Type B pancreatic cell (in vitro differentiated cells): ENCODE measurements around the gene GATA5. TPM values are rescaled to one million over a fixed set of nuclear protein-coding genes. Genes with fewer than 3 reads are reported as not detected.

Experiments used
- DNase-seq: peaks from one replicate; pipeline ENCODE4 v3.0.0; 2021; ENCODE audit warnings: mixed read lengths; ENCODE audit not compliant: unreplicated experiment; ENCODE audit errors: extremely low spot score
- H3K27ac Mint-ChIP-seq: 2 replicates; pipeline ENCODE4 v1.8.0; 2021; ENCODE audit warnings: mild to moderate bottlenecking, mixed read lengths
- H3K27me3 Mint-ChIP-seq: 2 replicates; pipeline ENCODE4 v1.8.0; 2021; ENCODE audit warnings: mixed read lengths
- H3K36me3 Mint-ChIP-seq: 2 replicates; pipeline ENCODE4 v1.8.0; 2021; ENCODE audit warnings: mixed read lengths
- H3K4me1 Mint-ChIP-seq: one replicate; pipeline ENCODE4 v1.8.0; 2021; ENCODE audit warnings: mixed read lengths; ENCODE audit not compliant: unreplicated experiment
- H3K4me3 Mint-ChIP-seq: 2 replicates; pipeline ENCODE4 v1.8.0; 2021; ENCODE audit warnings: mild to moderate bottlenecking, mixed read lengths
- H3K9me3 Mint-ChIP-seq: 2 replicates; pipeline ENCODE4 v1.8.0; 2021; ENCODE audit warnings: mixed read lengths
- total RNA-seq: library from RNA; stranded (reverse); gene quantifications from 2 replicates; pipeline ENCODE4 v1.2.1, GENCODE V29; 2021; ENCODE audit warnings: low replicate concordance
- TF ChIP-seq, protein P1 (sequence below): fragments of 200-600 bp; sonication (generic); conservative IDR thresholded peaks from 2 replicates; pipeline ENCODE4 v1.5.0; 2021; ENCODE audit warnings: antibody characterized with exemption, mild to moderate bottlenecking

GATA5 gene
- total RNA-seq, 1 donor from 2014 or later = 10.8 TPM

GRCh38 chr20:62462976-62463592 lies 12.7 kb downstream of the GATA5 start:
- H3K4me3 Mint-ChIP-seq = no peak overlapping the region
- no peak for DNase-seq
- H3K9me3 Mint-ChIP-seq = no peaks in the 10 kb centered on the region
- TF ChIP-seq, protein P1, sequence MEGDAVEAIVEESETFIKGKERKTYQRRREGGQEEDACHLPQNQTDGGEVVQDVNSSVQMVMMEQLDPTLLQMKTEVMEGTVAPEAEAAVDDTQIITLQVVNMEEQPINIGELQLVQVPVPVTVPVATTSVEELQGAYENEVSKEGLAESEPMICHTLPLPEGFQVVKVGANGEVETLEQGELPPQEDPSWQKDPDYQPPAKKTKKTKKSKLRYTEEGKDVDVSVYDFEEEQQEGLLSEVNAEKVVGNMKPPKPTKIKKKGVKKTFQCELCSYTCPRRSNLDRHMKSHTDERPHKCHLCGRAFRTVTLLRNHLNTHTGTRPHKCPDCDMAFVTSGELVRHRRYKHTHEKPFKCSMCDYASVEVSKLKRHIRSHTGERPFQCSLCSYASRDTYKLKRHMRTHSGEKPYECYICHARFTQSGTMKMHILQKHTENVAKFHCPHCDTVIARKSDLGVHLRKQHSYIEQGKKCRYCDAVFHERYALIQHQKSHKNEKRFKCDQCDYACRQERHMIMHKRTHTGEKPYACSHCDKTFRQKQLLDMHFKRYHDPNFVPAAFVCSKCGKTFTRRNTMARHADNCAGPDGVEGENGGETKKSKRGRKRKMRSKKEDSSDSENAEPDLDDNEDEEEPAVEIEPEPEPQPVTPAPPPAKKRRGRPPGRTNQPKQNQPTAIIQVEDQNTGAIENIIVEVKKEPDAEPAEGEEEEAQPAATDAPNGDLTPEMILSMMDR = no peak
- H3K4me1 Mint-ChIP-seq = peaks cover 3% of the 10 kb centered on the region
- no peaks in the 10 kb centered on the region for H3K27me3 Mint-ChIP-seq
- H3K36me3 Mint-ChIP-seq = no peaks in the 10 kb centered on the region
- no peak overlapping the region for H3K27ac Mint-ChIP-seq

- Mint-ChIP-seq H3K27ac (no peak overlapping the region), H3K9me3 (no peaks in the 10 kb centered on the region), H3K4me3 (no peak overlapping the region), H3K36me3 (no peaks in the 10 kb centered on the region), H3K27me3 (peaks cover 2% of the 10 kb centered on the region), H3K4me1 (peaks cover 8% of the 10 kb centered on the region)
- TF ChIP-seq, protein P1 = no peak
- no peak for DNase-seq
These were observed 14.0 kb downstream of the GATA5 start for GRCh38 chr20:62461834-62462233.

- no peak overlapping the region for H3K27ac Mint-ChIP-seq
- H3K4me3 Mint-ChIP-seq = no peak overlapping the region
- TF ChIP-seq, protein P1 = no peak
- peaks cover 4% of the 10 kb centered on the region for H3K27me3 Mint-ChIP-seq
- no peaks in the 10 kb centered on the region for H3K9me3 Mint-ChIP-seq
- H3K36me3 Mint-ChIP-seq = no peaks in the 10 kb centered on the region
- peaks cover 11% of the 10 kb centered on the region for H3K4me1 Mint-ChIP-seq
- DNase-seq = no peak
These were observed 14.6 kb downstream of the GATA5 start for GRCh38 chr20:62461157-62461556.

DNA sequence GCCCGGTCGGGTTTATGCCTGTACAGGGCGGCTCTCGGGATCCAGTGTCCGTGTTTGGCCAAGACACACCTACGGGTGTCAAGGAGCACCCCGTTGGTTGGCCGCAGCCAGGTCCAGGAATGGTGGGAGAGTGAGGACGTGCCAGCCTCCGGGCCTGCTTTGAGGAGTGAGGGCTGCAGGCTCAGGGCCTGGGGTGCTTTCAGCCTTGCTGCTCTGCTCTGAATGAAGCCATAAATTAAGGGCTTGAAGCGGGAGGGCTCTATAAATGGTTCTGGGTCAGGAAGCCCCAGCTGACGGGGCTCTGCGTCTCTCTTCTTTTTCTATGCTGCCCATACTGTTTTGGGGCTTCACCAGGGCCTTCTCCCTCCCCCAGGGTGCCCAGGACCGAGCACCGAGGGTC lies 15.1 kb downstream of the GATA5 start:
- H3K4me3 Mint-ChIP-seq = no peak overlapping the region
- peaks cover 12% of the 10 kb centered on the region for H3K4me1 Mint-ChIP-seq
- H3K27me3 Mint-ChIP-seq = peaks cover 5% of the 10 kb centered on the region
- TF ChIP-seq, protein P1 = no peak
- DNase-seq = no peak
- H3K36me3 Mint-ChIP-seq = no peaks in the 10 kb centered on the region
- no peak overlapping the region for H3K27ac Mint-ChIP-seq
- H3K9me3 Mint-ChIP-seq = no peaks in the 10 kb centered on the region

DNA sequence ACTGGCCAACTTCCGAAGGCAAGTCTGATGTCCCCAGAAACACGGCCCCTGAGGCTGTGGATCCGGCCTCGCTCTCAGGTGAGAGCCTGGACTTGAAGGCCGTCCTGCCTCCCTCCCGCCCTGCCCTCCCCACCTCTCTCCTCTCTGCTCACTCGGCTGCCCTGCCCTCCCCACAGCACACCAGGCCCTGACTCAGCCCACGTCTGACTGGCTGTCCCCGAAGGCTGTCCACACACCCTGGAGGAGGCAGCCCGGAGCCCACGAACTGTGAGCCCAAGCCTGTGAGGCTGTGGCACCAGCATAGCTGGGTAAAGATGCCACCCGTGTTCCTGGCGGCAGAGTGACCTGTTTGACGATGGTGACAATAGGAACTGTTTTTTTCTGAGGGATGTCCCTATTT lies 16.3 kb downstream of the GATA5 start:
- Mint-ChIP-seq H3K27ac (no peak overlapping the region), H3K4me3 (no peak overlapping the region), H3K9me3 (no peaks in the 10 kb centered on the region), H3K4me1 (peaks cover 22% of the 10 kb centered on the region), H3K36me3 (no peaks in the 10 kb centered on the region), H3K27me3 (peaks cover 5% of the 10 kb centered on the region)
- DNase-seq = no peak
- TF ChIP-seq, protein P1 = no peak
